HFFc6 (cell line): ENCODE results near the gene TDO2. TPM values are rescaled to one million over a fixed set of nuclear protein-coding genes. Genes with fewer than 3 reads are reported as not detected.

Experiments
- DNase-seq: peaks from one replicate; pipeline ENCODE4 v3.0.0-alpha.2; 2018
- H3K27ac Mint-ChIP-seq: 2 replicates; pipeline ENCODE4 v1.8.0; 2020; ENCODE audit warnings: mild to moderate bottlenecking, mixed read lengths
- H3K27me3 Mint-ChIP-seq: 2 replicates; pipeline ENCODE4 v1.8.0; 2021; ENCODE audit warnings: mild to moderate bottlenecking, moderate library complexity, mixed read lengths; ENCODE audit not compliant: insufficient read depth
- H3K36me3 Mint-ChIP-seq: 2 replicates; pipeline ENCODE4 v1.8.0; 2021; ENCODE audit warnings: low read depth, mixed read lengths
- H3K4me1 Mint-ChIP-seq: 2 replicates; pipeline ENCODE4 v1.8.0; 2020; ENCODE audit warnings: low read depth, mixed read lengths
- H3K4me3 Mint-ChIP-seq: 2 replicates; pipeline ENCODE4 v1.8.0; 2020; ENCODE audit warnings: mild to moderate bottlenecking, moderate library complexity, mixed read lengths
- H3K9me3 Mint-ChIP-seq: 2 replicates; pipeline ENCODE4 v1.8.0; 2020; ENCODE audit warnings: mild to moderate bottlenecking, mixed read lengths
- total RNA-seq, 6 experiments: library from RNA; stranded (reverse); fragmentation: NEBNext Ultra II Directional; extraction: Animal tissue kit (Norgen Biotek cat#: 25700); gene quantifications; 2 replicates in 1 of 6; 3 replicates in 5 of 6; pipeline ENCODE4 v1.2.3, GENCODE V29; 2021
- TF ChIP-seq, protein P1 (sequence below): fragments of 200-600 bp; sonication (generic); IDR thresholded peaks from 2 replicates; pipeline ENCODE4 v1.5.0; 2021; ENCODE audit warnings: antibody characterized with exemption, mild to moderate bottlenecking

TDO2 gene
- total RNA-seq, 6 experiments from 2014 or later: 0.33 TPM; not detected in 5

DNA sequence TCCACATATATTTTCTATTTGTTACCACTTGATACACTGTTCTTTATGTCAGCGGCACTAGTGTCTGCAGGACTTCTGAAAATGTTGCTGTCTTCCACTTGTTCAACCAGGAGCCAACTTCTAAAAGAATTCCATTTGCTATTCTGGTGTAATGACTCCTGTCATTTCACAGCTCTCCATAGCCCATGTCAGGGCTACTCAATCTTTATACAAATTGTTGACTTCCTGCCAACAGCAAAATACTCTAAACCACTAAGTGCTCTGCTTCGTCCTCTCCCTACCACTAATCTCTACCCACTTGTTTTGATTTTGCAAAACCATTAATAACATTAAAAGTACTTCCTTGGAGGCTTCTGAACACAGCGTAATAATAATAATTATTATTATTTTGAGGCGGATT lies 43.0 kb downstream of the TDO2 start:
- Mint-ChIP-seq H3K9me3 (no peaks in the 10 kb centered on the region), H3K27ac (no peak overlapping the region), H3K36me3 (no peaks in the 10 kb centered on the region), H3K4me1 (no peaks in the 10 kb centered on the region; the same call in 1 of the 2 replicates), H3K4me3 (no peak overlapping the region), H3K27me3 (no peaks in the 10 kb centered on the region)
- TF ChIP-seq, protein P1, sequence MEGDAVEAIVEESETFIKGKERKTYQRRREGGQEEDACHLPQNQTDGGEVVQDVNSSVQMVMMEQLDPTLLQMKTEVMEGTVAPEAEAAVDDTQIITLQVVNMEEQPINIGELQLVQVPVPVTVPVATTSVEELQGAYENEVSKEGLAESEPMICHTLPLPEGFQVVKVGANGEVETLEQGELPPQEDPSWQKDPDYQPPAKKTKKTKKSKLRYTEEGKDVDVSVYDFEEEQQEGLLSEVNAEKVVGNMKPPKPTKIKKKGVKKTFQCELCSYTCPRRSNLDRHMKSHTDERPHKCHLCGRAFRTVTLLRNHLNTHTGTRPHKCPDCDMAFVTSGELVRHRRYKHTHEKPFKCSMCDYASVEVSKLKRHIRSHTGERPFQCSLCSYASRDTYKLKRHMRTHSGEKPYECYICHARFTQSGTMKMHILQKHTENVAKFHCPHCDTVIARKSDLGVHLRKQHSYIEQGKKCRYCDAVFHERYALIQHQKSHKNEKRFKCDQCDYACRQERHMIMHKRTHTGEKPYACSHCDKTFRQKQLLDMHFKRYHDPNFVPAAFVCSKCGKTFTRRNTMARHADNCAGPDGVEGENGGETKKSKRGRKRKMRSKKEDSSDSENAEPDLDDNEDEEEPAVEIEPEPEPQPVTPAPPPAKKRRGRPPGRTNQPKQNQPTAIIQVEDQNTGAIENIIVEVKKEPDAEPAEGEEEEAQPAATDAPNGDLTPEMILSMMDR: no peak
- DNase-seq: no peak

DNA sequence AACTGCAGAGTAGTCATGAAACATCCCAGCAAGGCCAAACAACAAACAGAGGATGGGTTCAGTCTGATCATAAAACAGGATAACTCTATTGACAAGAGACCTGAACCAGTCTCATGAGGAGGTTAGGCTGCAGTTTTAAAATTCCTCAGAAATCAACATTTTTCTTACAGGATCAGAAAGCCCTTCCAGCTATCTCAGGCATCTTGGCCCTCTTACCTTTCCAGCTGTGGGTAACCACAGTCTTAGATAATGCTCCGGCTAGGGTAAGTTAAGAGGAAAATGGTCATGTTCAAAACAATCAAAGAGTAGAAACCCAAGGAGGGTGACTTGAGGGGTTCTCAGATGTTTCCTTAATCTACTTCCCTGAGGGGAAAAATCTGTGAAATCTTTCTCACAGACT lies 45.0 kb downstream of the TDO2 start:
- no peak overlapping the region for H3K4me3 Mint-ChIP-seq
- no peaks in the 10 kb centered on the region for H3K27me3 Mint-ChIP-seq
- no peaks in the 10 kb centered on the region for H3K9me3 Mint-ChIP-seq
- peaks cover 17% of the 10 kb centered on the region for H3K4me1 Mint-ChIP-seq
- TF ChIP-seq, protein P1: no peak
- H3K36me3 Mint-ChIP-seq: no peaks in the 10 kb centered on the region
- DNase-seq: no peak
- H3K27ac Mint-ChIP-seq: no peak overlapping the region

DNA sequence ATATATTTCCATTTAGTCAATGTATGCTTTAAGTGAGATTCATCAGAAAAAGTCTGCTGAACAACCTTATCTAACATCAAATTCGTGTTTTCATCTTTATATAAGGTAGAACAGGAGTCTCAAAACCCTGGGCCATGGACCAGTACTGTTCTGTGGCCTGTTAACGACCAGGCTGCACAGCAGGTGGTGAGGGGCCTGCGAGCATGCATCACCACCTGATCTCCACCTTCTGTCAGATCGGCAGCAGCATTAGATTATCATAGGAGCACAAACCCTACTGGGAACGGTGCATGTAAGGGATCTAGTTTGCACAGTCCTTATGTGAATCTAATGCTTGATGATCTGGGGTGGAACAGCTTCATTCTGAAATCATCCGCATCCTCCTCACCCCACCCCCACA lies 47.0 kb downstream of the TDO2 start:
- Mint-ChIP-seq H3K4me3 (no peak overlapping the region), H3K36me3 (no peaks in the 10 kb centered on the region), H3K4me1 (peaks cover 33% of the 10 kb centered on the region), H3K27ac (no peak overlapping the region), H3K9me3 (no peaks in the 10 kb centered on the region), H3K27me3 (no peaks in the 10 kb centered on the region)
- no peak for DNase-seq
- TF ChIP-seq, protein P1: no peak

DNA sequence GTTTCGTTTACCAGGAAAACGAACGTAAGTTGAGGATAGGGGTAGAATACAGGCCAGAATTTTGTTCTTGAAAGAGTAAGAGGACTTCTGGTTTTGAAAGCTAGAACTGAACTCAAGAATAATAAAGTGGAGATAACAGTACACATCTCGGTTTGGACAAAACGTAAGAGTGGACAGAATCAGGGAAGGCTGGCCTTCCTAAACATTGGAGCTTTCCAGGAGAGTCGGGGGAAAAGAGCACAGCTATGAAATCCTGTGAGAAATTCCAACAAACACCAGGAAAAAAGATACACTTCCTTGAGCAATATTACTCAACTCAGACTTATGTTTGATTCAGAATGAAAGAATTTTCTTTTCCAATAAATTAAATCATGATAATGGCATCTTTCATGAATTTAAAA lies 49.0 kb downstream of the TDO2 start:
- H3K36me3 Mint-ChIP-seq: no peaks in the 10 kb centered on the region
- no peaks in the 10 kb centered on the region for H3K27me3 Mint-ChIP-seq
- H3K4me3 Mint-ChIP-seq: peak overlapping the region; percentile 96
- H3K9me3 Mint-ChIP-seq: no peaks in the 10 kb centered on the region
- peak; percentile 6 for DNase-seq
- peaks cover 33% of the 10 kb centered on the region for H3K4me1 Mint-ChIP-seq
- TF ChIP-seq, protein P1: no peak
- peak overlapping the region; percentile 99 for H3K27ac Mint-ChIP-seq

DNA sequence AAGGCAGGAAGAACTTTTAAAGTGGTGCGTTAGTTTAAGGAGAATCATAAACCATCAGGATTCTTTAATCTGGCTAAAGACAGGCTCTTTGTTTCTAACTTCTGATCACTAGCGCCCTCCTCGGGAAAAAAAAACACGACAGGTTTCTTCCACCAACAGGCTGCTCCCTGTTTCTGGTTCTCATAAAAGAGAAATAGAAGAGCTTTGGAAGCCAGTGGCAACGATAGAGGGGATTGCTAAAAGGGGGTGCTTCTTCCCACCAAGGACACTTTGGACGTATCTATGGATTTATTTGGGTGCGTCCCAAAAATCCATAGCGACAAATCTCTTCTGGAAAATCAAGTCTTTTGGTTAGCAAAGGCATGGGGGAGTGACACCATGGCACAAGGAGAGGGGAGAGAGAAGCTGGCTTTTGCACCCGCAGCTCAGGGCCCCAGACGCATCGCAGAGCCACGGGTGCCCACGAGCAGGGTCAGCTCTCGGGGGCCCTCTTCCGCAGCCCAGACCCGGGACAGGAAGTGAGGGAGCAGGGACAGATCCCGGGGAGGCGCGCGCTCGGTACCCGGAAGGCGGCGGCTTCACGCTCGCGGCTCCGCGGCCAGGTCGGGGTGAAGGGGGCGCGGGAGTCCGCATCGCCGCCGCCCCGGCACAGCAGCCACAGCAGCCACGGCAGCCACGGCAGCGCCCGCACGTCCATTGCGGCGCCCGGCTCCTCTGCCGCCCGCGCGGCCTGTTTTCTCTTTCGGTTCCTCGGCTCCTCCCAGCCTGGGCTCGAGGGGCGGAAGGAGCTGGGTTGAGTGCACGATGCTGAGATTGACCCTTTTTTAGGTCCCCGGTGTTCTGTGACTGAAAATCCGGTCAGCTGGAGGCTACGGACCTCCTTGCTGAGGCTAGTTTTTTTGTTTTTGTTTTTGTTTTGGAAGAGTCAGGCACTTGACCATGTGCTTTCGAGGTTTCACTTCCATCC lies 49.9 kb downstream of the TDO2 start, which contains the start of gene CTSO:
Gene CTSO, minus strand, starts transcription at position 716 of the 967 bp plus-strand sequence. Its CDS starts 19 bp downstream, at position 697.
- Mint-ChIP-seq H3K27ac (peak within 1 kb of the TSS; percentile 99), H3K9me3 (no peaks in the 10 kb centered on the region), H3K4me3 (peak within 1 kb of the TSS; percentile 96), H3K36me3 (no peaks in the 10 kb centered on the region), H3K4me1 (peaks cover 33% of the 10 kb centered on the region), H3K27me3 (no peaks in the 10 kb centered on the region)
- TF ChIP-seq, protein P1: peak; percentile 84
- DNase-seq: peak; percentile 53
